OCI-LY3 (cell line): ENCODE measurements around the gene SPATS2.

Source experiments
- CTCF ChIP-seq: fragments of 200-600, 300-600 bp; sonication (generic); IDR thresholded peaks from 2 replicates; pipeline ENCODE4 v1.5.1; 2014; ENCODE audit warnings: antibody characterized with exemption, low read length, low read depth
- EZH2phosphoT487 ChIP-seq: fragments of 200-600 bp; shearing (Covaris generic); IDR thresholded peaks from 2 replicates; pipeline ENCODE4 v1.6.1; 2018; ENCODE audit warnings: antibody characterized with exemption, mixed run types, low read depth

GRCh38 chr12:49346659-49347310 is 20.5 kb upstream of the SPATS2 start, which contains the start of gene DNAJC22:
- TF ChIP-seq CTCF = no peak
- TF ChIP-seq EZH2phosphoT487 = no peak
